Measurements from ENCODE around the gene CYP4F22.

The CYP4F22 gene

GRCh38 chr19:15534957-15535864 lies 26.9 kb downstream of the CYP4F22 start:
- peak in 1 of 4 experiments; percentile 27 for DNase-seq (ENCODE audit: low read depth in 4 of 4, low spot score in 1 of 4)

GRCh38 chr19:15536350-15536749 lies 28.0 kb downstream of the CYP4F22 start:
- no peak for DNase-seq (ENCODE audit: low read depth in 4 of 4, low spot score in 1 of 4)

GRCh38 chr19:15538774-15539173 lies 30.4 kb downstream of the CYP4F22 start:
- no peak for DNase-seq (ENCODE audit: low read depth in 4 of 4, low spot score in 1 of 4)

- DNase-seq (ENCODE audit: low read depth in 4 of 4, low spot score in 1 of 4), result no peak
Observed at GRCh38 chr19:15539638-15540037, 31.3 kb downstream of the CYP4F22 start.

GRCh38 chr19:15540435-15540834 lies 32.1 kb downstream of the CYP4F22 start:
- no peak for DNase-seq (ENCODE audit: low read depth in 4 of 4, low spot score in 1 of 4)

- no peak for DNase-seq (ENCODE audit: low read depth in 4 of 4, low spot score in 1 of 4)
Observed at GRCh38 chr19:15544283-15544682, 36.0 kb downstream of the CYP4F22 start.

- DNase-seq (ENCODE audit: low read depth in 4 of 4, low spot score in 1 of 4), result no peak
Observed at GRCh38 chr19:15544970-15545369, 36.6 kb downstream of the CYP4F22 start.

- no peak for DNase-seq (ENCODE audit: low read depth in 4 of 4, low spot score in 1 of 4)
Observed at GRCh38 chr19:15548648-15549047, 40.3 kb downstream of the CYP4F22 start.

- DNase-seq (ENCODE audit: low read depth in 4 of 4, low spot score in 1 of 4), result no peak
Observed at GRCh38 chr19:15549581-15549980, 41.3 kb downstream of the CYP4F22 start.

GRCh38 chr19:15550273-15550672 lies 41.9 kb downstream of the CYP4F22 start:
- no peak for DNase-seq (ENCODE audit: low read depth in 4 of 4, low spot score in 1 of 4)

GRCh38 chr19:15550929-15551292 lies 42.6 kb downstream of the CYP4F22 start:
- DNase-seq (ENCODE audit: low read depth in 4 of 4, low spot score in 1 of 4), result no peak

GRCh38 chr19:15551293-15552004 lies 43.1 kb downstream of the CYP4F22 start:
- DNase-seq (ENCODE audit: low read depth in 4 of 4, low spot score in 1 of 4), result peak; percentile 34 to 46 (median 44)

- DNase-seq (ENCODE audit: low read depth in 4 of 4, low spot score in 1 of 4), result no peak
Observed at GRCh38 chr19:15555021-15555420, 46.7 kb downstream of the CYP4F22 start.

GRCh38 chr19:15555759-15556633 lies 47.7 kb downstream of the CYP4F22 start:
- DNase-seq (ENCODE audit: low read depth in 4 of 4, low spot score in 1 of 4), result peak; percentile 94 to 99 (median 98)

- DNase-seq (ENCODE audit: low read depth in 4 of 4, low spot score in 1 of 4), result no peak
Observed at GRCh38 chr19:15556634-15557181, 48.4 kb downstream of the CYP4F22 start.

- no peak for DNase-seq (ENCODE audit: low read depth in 4 of 4, low spot score in 1 of 4)
Observed at GRCh38 chr19:15557223-15557622, 48.9 kb downstream of the CYP4F22 start.

- no peak for DNase-seq (ENCODE audit: low read depth in 4 of 4, low spot score in 1 of 4)
Observed at GRCh38 chr19:15562145-15562544, 53.8 kb downstream of the CYP4F22 start.

GRCh38 chr19:15562861-15563260 lies 54.5 kb downstream of the CYP4F22 start:
- DNase-seq (ENCODE audit: low read depth in 4 of 4, low spot score in 1 of 4), result no peak

GRCh38 chr19:15563325-15563794 lies 55.0 kb downstream of the CYP4F22 start:
- no peak for DNase-seq (ENCODE audit: low read depth in 4 of 4, low spot score in 1 of 4)

- no peak for DNase-seq (ENCODE audit: low read depth in 4 of 4, low spot score in 1 of 4)
Observed at GRCh38 chr19:15563931-15564330, 55.6 kb downstream of the CYP4F22 start.
